Cerebellar nuclear complex (tissue), 1 donor: ENCODE measurements around the gene LYVE1.
"Not testable (repeated sequence)": the region's sequence is repeated elsewhere in the genome, so short reads cannot be mapped to it uniquely, and the experiment has no call there.

Source experiments
- DNase-seq, 2 experiments: peaks; one replicate each; lab custom pipeline; 2025; lab: John Stamatoyannopoulos, UW

The LYVE1 gene

GRCh38 chr11:10568486-10568941 lies at the start of gene LYVE1:
Gene LYVE1 (minus strand): TSS chr11:10568665. CDS start chr11:10568532, 133 bp downstream.
- no peak for DNase-seq

- DNase-seq = no peak
Measured at GRCh38 chr11:10617551-10617950, 49.1 kb upstream of the LYVE1 start.

- DNase-seq = no peak
Measured at GRCh38 chr11:10611979-10612862, 43.8 kb upstream of the LYVE1 start.

- DNase-seq = no peak
Measured at GRCh38 chr11:10609636-10610035, 41.2 kb upstream of the LYVE1 start.

GRCh38 chr11:10608584-10608983 lies 40.1 kb upstream of the LYVE1 start:
- no peak for DNase-seq

GRCh38 chr11:10607462-10608132 lies 39.1 kb upstream of the LYVE1 start:
- DNase-seq = no peak

GRCh38 chr11:10606536-10607208 lies 38.2 kb upstream of the LYVE1 start:
- no peak for DNase-seq

- no peak for DNase-seq
Measured at GRCh38 chr11:10605941-10606381, 37.5 kb upstream of the LYVE1 start.

- DNase-seq = no peak
Measured at GRCh38 chr11:10604798-10605197, 36.3 kb upstream of the LYVE1 start.

GRCh38 chr11:10604340-10604748 lies 35.9 kb upstream of the LYVE1 start:
- DNase-seq = no peak

GRCh38 chr11:10603721-10604297 lies 35.3 kb upstream of the LYVE1 start:
- no peak for DNase-seq

GRCh38 chr11:10602945-10603344 lies 34.5 kb upstream of the LYVE1 start:
- no peak for DNase-seq

- DNase-seq = no peak
Measured at GRCh38 chr11:10602366-10602765, 33.9 kb upstream of the LYVE1 start.

- DNase-seq = no peak
Measured at GRCh38 chr11:10601837-10602236, 33.4 kb upstream of the LYVE1 start.

- no peak for DNase-seq
Measured at GRCh38 chr11:10600570-10601248, 32.2 kb upstream of the LYVE1 start.

GRCh38 chr11:10599388-10600175 lies 31.1 kb upstream of the LYVE1 start:
- DNase-seq = no peak

- no peak for DNase-seq
Measured at GRCh38 chr11:10598816-10599215, 30.4 kb upstream of the LYVE1 start.

GRCh38 chr11:10597877-10598351 lies 29.4 kb upstream of the LYVE1 start:
- no peak for DNase-seq

- not testable (repeated sequence) for DNase-seq
Measured at GRCh38 chr11:10595840-10596239, 27.4 kb upstream of the LYVE1 start.

GRCh38 chr11:10594407-10594806 lies 25.9 kb upstream of the LYVE1 start:
- no peak for DNase-seq

- no peak for DNase-seq
Measured at GRCh38 chr11:10592331-10592730, 23.9 kb upstream of the LYVE1 start.
